Adipocyte (in vitro differentiated cells): ENCODE measurements around the gene MYO18A.
"Not testable (repeated sequence)": the region's sequence is repeated elsewhere in the genome, so short reads cannot be mapped to it uniquely, and the experiment has no call there.

ENCODE experiments used
- DNase-seq: peaks from one replicate; pipeline ENCODE4 v3.0.0-alpha.2; 2015; ENCODE audit warnings: low read depth
- H3K27me3 ChIP-seq: replicated peaks from 2 replicates; pipeline ENCODE4 v1.7.0; 2013; ENCODE audit warnings: mild to moderate bottlenecking, low read length, moderate library complexity; ENCODE audit not compliant: control insufficient read depth, insufficient read depth
- H3K36me3 ChIP-seq: 2 replicates; pipeline ENCODE4 v1.7.0; 2013; ENCODE audit warnings: low read length, mild to moderate bottlenecking, moderate library complexity; ENCODE audit not compliant: control insufficient read depth, insufficient read depth, severe bottlenecking
- H3K4me1 ChIP-seq: 2 replicates; pipeline ENCODE4 v1.7.0; 2013; ENCODE audit warnings: mild to moderate bottlenecking, low read length, moderate library complexity; ENCODE audit not compliant: control insufficient read depth, insufficient read depth
- H3K4me3 ChIP-seq: 2 replicates; pipeline ENCODE4 v1.7.0; 2013; ENCODE audit warnings: mild to moderate bottlenecking, low read length, moderate library complexity
- H3K9ac ChIP-seq: 2 replicates; pipeline ENCODE4 v1.7.0; 2013; ENCODE audit warnings: mild to moderate bottlenecking, low read length, moderate library complexity
- H3K9me3 ChIP-seq: 2 replicates; pipeline ENCODE4 v1.7.0; 2013; ENCODE audit warnings: mild to moderate bottlenecking, low read length, moderate library complexity; ENCODE audit not compliant: control insufficient read depth

Gene MYO18A

DNA sequence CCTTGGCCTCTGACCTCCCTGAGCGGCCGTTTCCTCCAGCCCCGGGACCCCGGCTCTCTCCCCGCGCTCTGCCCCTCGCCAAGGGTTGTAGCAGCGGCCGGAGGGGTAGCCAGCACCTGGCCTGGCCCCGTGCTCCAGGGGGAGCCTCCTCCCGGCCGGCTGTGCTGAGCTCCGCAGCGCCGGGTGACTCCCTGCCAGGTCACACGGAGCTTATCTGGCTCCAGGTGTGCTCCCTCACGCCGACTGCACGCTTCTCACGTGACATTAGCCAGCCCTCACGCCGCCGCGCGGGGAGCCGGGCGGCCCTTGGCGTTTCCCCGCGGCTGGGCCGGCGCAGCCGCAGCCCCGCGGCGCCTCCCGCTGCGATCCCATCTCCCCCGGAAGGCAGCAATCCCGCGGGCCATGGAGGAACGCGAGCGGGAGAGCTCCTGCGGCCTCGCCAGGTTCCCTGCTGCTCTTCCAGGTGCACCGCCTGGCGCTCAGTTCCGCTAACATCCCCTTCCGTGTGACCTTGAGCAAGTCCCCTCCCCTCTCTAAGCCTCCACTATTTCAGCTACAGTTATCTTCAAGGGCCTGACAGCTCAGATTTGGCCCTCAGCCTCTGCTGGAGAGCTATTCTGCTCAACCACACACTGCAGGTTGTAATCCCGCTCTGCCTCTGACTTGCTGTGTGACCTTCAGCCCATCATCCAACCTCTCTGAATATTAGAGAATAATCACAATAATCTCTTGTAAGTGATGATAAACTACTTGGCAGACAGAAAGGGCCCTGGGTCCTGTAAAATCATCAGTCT, 3.4 kb downstream of the MYO18A start:
- Histone ChIP-seq H3K9ac (peak overlapping the region; percentile 85), H3K9me3 (no peaks in the 10 kb centered on the region), H3K27me3 (no peaks in the 10 kb centered on the region), H3K4me3 (peak overlapping the region; percentile 83), H3K36me3 (no peaks in the 10 kb centered on the region), H3K4me1 (peaks cover 25% of the 10 kb centered on the region)
- DNase-seq = peak; percentile 75

DNA sequence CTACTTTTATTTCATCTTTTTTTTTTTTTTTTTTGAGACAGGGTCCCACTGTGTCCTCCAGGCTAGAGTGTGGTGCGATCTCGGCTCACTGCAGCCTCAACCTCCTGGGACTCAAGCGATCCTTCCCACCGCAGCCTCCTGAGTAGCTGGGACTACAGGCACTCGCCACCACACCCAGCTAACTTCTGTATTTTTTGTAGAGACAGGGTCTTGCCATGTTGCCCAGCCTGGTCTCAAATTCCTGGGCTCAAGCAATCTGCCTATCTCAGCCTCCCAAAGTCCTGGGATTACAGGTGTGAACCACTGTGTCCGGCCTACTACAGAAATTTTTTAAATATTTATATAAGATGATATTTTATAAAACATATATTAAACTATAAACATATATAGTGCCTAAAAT, 4.8 kb downstream of the MYO18A start:
- Histone ChIP-seq H3K9me3 (no peaks in the 10 kb centered on the region), H3K36me3 (no peaks in the 10 kb centered on the region), H3K4me1 (peaks cover 20% of the 10 kb centered on the region), H3K4me3 (no peak overlapping the region), H3K9ac (no peak overlapping the region), H3K27me3 (no peaks in the 10 kb centered on the region)
- DNase-seq = no peak

DNA sequence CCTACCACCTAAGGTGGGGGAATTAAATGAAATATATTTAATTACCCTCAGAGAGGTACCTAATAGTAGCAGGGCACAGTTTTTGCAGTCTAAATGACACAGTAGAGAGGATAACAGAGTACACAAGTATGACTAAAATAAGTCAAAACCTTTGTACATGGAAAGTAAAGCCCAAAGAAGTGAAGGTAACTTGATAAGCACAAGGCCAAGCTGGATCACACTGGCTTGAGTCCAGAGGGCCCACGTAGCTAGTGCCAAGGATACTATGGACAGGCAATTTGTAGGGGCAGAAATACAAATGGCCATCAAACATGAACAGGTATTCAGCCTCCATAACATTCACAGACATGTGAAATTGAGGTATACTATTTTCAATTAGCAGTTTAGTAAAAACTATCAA, 7.6 kb downstream of the MYO18A start:
- no peaks in the 10 kb centered on the region for H3K27me3 ChIP-seq
- no peaks in the 10 kb centered on the region for H3K36me3 ChIP-seq
- H3K4me3 ChIP-seq = no peak overlapping the region
- no peak for DNase-seq
- no peaks in the 10 kb centered on the region for H3K9me3 ChIP-seq
- no peak overlapping the region for H3K9ac ChIP-seq
- H3K4me1 ChIP-seq = peaks cover 9% of the 10 kb centered on the region

DNA sequence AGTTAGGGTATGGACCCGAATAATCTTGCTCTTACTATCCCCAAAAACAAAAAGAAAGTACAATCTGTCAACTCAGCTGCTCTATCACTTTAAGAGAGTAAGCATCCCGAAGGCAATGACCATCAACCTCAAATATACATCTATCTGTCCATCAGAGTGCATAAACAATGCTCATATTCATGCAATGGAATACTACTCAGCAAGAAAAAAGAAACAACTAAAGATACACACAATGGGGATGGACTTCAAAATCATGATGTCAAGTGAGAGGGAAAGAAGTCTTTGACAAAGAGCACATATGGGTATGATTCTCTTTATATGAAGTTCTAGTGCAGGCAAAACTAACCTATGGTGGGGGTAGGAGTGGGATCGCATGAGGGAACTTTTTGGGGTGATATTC, 9.5 kb downstream of the MYO18A start:
- DNase-seq = no peak
- H3K27me3 ChIP-seq = no peaks in the 10 kb centered on the region
- H3K9me3 ChIP-seq = no peaks in the 10 kb centered on the region
- H3K9ac ChIP-seq = no peak overlapping the region
- H3K36me3 ChIP-seq = peaks cover 4% of the 10 kb centered on the region
- H3K4me3 ChIP-seq = no peak overlapping the region
- H3K4me1 ChIP-seq = no peaks in the 10 kb centered on the region

DNA sequence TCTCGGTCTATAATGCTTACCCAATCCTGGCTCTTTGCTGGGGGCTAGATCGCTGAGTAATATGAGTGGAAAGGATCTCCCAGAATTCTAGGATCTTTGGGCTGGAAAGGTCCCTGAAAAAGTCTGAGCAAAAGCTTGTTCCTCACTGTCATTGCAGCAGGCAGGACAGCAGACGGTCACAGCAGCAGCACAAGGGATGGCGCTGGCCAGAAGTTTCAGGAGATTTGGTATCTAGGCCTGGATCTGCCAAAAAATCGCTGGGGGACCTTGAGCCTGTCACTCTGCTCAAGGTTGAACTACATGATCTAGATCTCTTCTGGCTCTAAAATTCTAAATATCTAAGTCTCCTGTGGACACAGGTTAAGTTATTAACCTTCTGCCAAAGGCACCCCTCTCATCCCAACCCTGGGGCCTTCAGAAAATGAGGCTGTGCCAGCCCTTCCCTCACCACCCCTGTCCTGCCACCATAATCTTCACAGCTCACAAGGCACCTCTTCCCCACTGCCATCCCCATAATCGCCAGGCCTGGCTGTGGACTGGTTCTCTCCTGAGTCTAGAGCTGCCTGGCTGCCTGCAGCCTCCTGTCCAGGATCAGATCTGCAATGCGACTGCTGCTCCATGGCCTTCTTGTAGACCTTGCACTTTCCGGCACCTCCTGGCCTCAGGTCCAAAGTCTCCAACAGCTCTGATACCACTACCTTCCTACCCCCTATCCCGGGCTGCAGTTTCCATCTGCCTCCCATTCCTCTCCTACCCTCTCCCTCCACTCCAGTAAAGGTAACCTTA, 10.2 kb downstream of the MYO18A start:
- Histone ChIP-seq H3K4me3 (no peak overlapping the region), H3K27me3 (no peaks in the 10 kb centered on the region), H3K9me3 (no peaks in the 10 kb centered on the region), H3K9ac (no peak overlapping the region), H3K36me3 (peaks cover 8% of the 10 kb centered on the region), H3K4me1 (no peaks in the 10 kb centered on the region)
- no peak for DNase-seq

DNA sequence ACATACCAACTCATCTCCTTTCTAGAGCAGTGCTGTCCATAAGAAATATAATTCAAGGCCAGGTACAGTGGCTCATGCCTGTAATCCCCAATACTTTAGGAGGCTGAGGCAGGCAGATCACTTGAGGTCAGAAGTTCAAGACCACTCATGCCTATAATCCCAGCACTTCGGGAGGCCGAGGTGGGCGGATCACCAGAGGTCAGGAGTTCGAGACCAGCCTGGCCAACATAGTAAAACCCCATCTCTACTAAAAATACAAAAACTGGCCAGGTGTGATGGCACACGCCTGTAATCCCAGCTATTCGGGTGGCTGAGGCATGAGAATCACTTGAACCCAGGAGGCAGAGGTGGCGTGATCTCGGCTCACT, 11.5 kb downstream of the MYO18A start:
- H3K9ac ChIP-seq, H3K4me3 ChIP-seq, H3K27me3 ChIP-seq, H3K9me3 ChIP-seq, H3K4me1 ChIP-seq, DNase-seq, H3K36me3 ChIP-seq: not testable (repeated sequence)

DNA sequence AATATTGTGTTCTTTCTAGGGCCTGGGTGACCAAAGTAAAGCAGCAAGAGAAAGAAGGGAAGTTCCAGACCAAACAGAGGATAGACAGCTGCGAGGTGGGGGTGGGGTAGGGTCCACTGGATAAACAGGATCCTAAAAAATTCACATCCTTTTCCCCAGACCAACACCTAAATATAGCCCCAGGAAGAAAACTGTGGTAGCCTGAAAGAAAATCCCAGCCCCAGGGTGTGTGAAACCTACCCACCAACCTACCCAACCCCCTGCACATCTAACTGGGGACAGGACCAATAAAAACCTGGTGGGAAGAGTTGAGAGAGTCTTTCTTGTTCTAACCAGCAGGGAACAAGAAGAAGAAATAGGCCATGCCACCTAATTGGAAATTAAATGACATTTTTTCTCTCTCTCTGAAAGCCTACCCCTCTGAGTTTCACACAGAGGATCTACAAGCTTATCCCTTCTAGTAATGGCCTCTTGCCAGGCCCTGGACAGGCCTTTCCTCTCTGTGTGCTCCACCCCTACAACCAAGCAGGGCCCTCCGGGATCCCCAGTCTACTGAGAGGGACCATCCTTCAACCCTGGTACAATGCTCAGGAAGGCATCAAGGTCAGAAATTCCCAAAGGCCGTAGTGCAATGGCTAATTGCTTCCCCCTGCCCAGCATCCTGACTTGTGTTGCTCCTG, 12.0 kb downstream of the MYO18A start:
- H3K36me3 ChIP-seq = peaks cover 8% of the 10 kb centered on the region
- no peaks in the 10 kb centered on the region for H3K9me3 ChIP-seq
- no peaks in the 10 kb centered on the region for H3K4me1 ChIP-seq
- no peak overlapping the region for H3K4me3 ChIP-seq
- no peak overlapping the region for H3K9ac ChIP-seq
- DNase-seq = peak; percentile 29
- no peaks in the 10 kb centered on the region for H3K27me3 ChIP-seq

DNA sequence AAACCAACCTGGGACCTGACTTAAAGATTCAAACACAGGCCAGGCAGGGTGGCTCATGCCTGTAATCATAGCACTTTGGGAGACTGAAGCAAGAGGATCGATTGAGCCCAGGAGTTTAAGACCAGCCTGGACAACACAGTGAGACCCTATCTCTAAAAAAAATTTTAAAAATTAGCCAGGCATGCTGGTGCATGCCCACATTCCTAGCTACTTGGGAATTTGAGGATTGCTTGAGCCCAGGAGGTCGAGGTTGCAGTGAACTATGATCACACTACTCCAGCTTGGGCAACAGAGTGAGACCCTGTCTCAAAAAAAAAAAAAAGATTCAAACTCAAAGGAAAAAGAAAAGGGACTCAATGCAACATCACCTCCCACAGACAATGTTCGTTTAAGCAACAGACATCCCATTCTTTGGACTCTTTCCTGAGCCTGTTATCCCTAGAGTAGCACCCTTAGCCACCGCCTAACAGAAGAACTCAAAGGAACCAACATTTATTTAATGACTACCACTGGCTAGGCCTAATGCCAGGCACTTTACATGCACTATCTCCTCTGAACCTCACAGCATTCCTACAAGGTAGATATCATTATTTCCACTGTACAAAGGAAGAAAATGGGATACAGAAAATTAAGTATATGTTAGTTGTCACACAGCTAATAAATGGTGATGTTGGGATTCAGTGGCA, 12.7 kb downstream of the MYO18A start:
- H3K27me3 ChIP-seq = no peaks in the 10 kb centered on the region
- no peak for DNase-seq
- H3K36me3 ChIP-seq = peaks cover 8% of the 10 kb centered on the region

DNA sequence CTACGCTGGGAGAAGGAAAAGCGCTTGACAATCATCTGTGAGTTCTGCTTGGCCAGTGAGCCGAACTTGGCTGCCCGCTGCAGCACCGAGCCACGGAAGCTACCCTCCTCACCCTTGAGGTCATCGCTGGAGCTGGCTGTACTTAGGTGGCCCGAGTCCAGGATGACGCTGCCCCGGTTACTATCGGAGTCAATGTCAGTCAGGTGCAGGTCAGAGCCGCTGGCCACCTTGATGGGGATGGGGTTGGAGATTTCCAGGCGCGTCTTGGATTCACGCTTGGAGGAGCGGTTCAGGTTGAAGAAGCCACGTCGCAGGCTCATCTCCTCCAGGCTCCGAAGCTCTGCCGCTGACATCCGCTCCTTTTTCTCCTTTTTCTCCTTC, 13.7 kb downstream of the MYO18A start:
- Histone ChIP-seq H3K27me3 (no peaks in the 10 kb centered on the region), H3K9me3 (no peaks in the 10 kb centered on the region), H3K4me3 (no peak overlapping the region), H3K36me3 (peaks cover 8% of the 10 kb centered on the region), H3K4me1 (no peaks in the 10 kb centered on the region), H3K9ac (no peak overlapping the region)
- no peak for DNase-seq

More for the DNA sequence above, 12.7 kb downstream of the MYO18A start:
- H3K9ac ChIP-seq = no peak overlapping the region
- H3K4me1 ChIP-seq = no peaks in the 10 kb centered on the region
- no peak overlapping the region for H3K4me3 ChIP-seq
- H3K9me3 ChIP-seq = no peaks in the 10 kb centered on the region

DNA sequence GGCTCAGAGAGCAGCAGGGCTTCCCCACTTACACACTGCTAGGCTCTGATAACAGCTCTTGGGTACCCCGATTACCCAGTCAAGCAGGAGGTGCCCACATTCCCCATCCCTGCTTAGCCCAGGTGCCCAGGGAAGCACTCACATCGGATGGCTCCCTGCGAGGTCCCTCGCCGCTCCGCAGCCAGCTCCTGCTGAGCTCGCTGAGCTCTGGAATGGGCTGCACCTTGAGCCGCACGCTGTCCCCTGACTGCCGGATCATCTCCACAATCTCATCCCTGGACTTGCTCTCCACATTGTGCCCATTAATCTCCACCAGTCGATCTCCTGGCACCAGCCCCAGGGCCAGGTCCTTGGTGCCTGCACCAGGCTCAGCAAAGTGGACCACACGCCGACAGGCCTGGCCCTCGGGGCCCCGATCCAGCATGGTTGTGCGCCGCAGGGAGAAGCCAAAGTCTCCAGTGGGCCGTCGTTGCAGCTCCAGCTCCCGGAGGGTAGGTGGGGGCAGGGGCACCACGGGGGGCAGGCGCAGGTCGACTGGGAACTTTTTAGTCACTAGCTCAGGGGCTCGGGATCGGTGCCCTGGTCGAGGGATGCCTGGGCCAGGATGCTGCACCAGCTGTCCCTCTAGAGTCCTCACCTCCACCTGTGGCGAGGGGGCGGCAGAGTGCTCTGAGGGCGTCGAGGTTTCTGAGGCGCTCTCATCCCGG, 14.2 kb downstream of the MYO18A start:
- no peak for DNase-seq
- Histone ChIP-seq H3K4me1 (no peaks in the 10 kb centered on the region), H3K36me3 (peaks cover 8% of the 10 kb centered on the region), H3K9ac (no peak overlapping the region), H3K4me3 (no peak overlapping the region), H3K27me3 (no peaks in the 10 kb centered on the region), H3K9me3 (no peaks in the 10 kb centered on the region)
